GM10248 (cell line): Measurements from ENCODE around the gene APLN.

Experiments used
- CTCF ChIA-PET: fragments of 300-600 bp; sonication (Branson Sonifier 250); formaldehyde crosslinking; extraction: SDS; loops from one replicate; lab custom pipeline; 2021; ENCODE audit warnings: antibody characterized with exemption; lab: Yijun Ruan, JAX
- POLR2A ChIA-PET: fragments of 350-650 bp; sonication (Branson Sonifier 250); formaldehyde crosslinking; extraction: SDS; loops from one replicate; lab custom pipeline; 2020; ENCODE audit warnings: antibody characterized with exemption; lab: Yijun Ruan, JAX
- DNase-seq: peaks from one replicate; pipeline ENCODE4 v3.0.0; 2012; ENCODE audit errors: extremely low spot score
- TF ChIP-seq, protein P1 (sequence below): IDR thresholded peaks from 2 replicates; pipeline ENCODE4 v1.5.1; 2012; ENCODE audit warnings: mild to moderate bottlenecking, low read depth; ENCODE audit errors: extremely low read depth, missing control alignments, control extremely low read depth

Gene APLN

GRCh38 chrX:129613596-129613995 is 41.2 kb downstream of the APLN start:
- no peak for DNase-seq
- POLR2A ChIA-PET = no interaction called here
- CTCF ChIA-PET = no interaction called here
- TF ChIP-seq, protein P1, sequence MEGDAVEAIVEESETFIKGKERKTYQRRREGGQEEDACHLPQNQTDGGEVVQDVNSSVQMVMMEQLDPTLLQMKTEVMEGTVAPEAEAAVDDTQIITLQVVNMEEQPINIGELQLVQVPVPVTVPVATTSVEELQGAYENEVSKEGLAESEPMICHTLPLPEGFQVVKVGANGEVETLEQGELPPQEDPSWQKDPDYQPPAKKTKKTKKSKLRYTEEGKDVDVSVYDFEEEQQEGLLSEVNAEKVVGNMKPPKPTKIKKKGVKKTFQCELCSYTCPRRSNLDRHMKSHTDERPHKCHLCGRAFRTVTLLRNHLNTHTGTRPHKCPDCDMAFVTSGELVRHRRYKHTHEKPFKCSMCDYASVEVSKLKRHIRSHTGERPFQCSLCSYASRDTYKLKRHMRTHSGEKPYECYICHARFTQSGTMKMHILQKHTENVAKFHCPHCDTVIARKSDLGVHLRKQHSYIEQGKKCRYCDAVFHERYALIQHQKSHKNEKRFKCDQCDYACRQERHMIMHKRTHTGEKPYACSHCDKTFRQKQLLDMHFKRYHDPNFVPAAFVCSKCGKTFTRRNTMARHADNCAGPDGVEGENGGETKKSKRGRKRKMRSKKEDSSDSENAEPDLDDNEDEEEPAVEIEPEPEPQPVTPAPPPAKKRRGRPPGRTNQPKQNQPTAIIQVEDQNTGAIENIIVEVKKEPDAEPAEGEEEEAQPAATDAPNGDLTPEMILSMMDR = no peak

GRCh38 chrX:129612396-129612795 is 42.4 kb downstream of the APLN start:
- no peak for DNase-seq
- CTCF ChIA-PET = interaction anchor here (1.2 kb wide), 1 partner anchor 448 kb away, joined by 5 read pairs; no protein-coding TSS in a partner anchor
- POLR2A ChIA-PET = no interaction called here
- TF ChIP-seq, protein P1 = no peak

GRCh38 chrX:129609395-129609794 is 45.4 kb downstream of the APLN start:
- DNase-seq = no peak
- ChIA-PET POLR2A (no interaction called here), CTCF (interaction anchor here (1.2 to 2.7 kb wide), 8 partner anchors 8 to 419 kb away, joined by 3 to 17 read pairs (median 4); no protein-coding TSS in a partner anchor)
- TF ChIP-seq, protein P1 = no peak

DNA sequence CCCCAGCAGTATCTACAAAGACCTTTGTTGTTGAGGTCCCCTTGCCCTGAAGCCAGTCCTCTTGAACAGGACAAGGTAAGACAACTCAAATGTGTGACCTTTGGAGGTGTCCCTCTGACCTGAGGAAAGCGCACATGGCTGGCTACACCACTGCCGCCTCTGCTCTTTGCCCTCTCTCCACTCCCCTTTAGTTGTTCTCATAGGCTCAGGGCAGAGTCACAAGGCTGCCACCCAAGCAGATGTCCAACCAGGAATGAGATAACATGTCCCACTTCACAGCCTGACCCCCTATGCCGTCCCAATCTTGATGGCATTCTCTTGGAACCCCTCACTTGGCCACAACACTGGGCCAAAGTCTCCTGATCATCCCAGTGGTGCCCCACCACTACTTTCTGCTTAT is 46.3 kb downstream of the APLN start:
- POLR2A ChIA-PET = no interaction called here
- TF ChIP-seq, protein P1 = no peak
- CTCF ChIA-PET = interaction anchor here (1.2 to 2.7 kb wide), 7 partner anchors 9 to 452 kb away, joined by 3 to 17 read pairs (median 4); no protein-coding TSS in a partner anchor
- no peak for DNase-seq

GRCh38 chrX:129606918-129607317 is 47.8 kb downstream of the APLN start:
- ChIA-PET CTCF (interaction anchor here (1.0 kb wide), 2 partner anchors 119 to 217 kb away, joined by 3 to 6 read pairs; no protein-coding TSS in a partner anchor), POLR2A (no interaction called here)
- DNase-seq = peak; percentile 71
- TF ChIP-seq, protein P1 = peak; percentile 60

GRCh38 chrX:129600981-129601424 is 53.8 kb downstream of the APLN start:
- DNase-seq = no peak
- ChIA-PET POLR2A (no interaction called here), CTCF (interaction anchor here (0.6 to 2.8 kb wide), 9 partner anchors 9 to 661 kb away, joined by 3 to 16 read pairs (median 3); no protein-coding TSS in a partner anchor)
- TF ChIP-seq, protein P1 = peak; percentile 45
